Measurements from ENCODE around the gene TCF7L2. TPM values are rescaled to one million over a fixed set of nuclear protein-coding genes. Genes with fewer than 3 reads are reported as not detected.

Gene TCF7L2
- total and polyA plus RNA-seq, 12 donors = 8.7 to 24.7 (median 14.8) TPM

- Histone ChIP-seq H3K9me3 (replicated peaks in 1 of 3) (no peaks in the 10 kb centered on the region), H3K36me3 (replicated peaks in 1 of 2) (no peaks in the 10 kb centered on the region), H3K4me3 (no peak overlapping the region), H3K4me1 (replicated peaks in 1 of 2) (no peaks in the 10 kb centered on the region), H3K27me3 (no peaks in the 10 kb centered on the region), H3K27ac (no peak overlapping the region)
- 37 to 100% (median 79%) methylated on average over 1 of the region's 1 CpG for WGBS, 4 donors
- TF ChIP-seq CTCF (IDR thresholded peaks at IDR 0.05) (no peak), POLR2A (IDR thresholded peaks at IDR 0.05) (no peak)
- intact Hi-C loops (cut with DNase I) = no loop called here
- no peak for DNase-seq
Observed at GRCh38 chr10:112918771-112919170, 31.3 kb upstream of the TCF7L2 start.

- no peaks in the 10 kb centered on the region for H3K9me3 ChIP-seq (replicated peaks in 1 of 3)
- H3K4me3 ChIP-seq = no peak overlapping the region
- H3K36me3 ChIP-seq (replicated peaks in 1 of 2) = no peaks in the 10 kb centered on the region
- DNase-seq = no peak
- TF ChIP-seq POLR2A (IDR thresholded peaks at IDR 0.05) (no peak), CTCF (IDR thresholded peaks at IDR 0.05) (no peak)
- H3K27ac ChIP-seq = no peak overlapping the region
- H3K4me1 ChIP-seq (replicated peaks in 1 of 2) = no peaks in the 10 kb centered on the region
- H3K27me3 ChIP-seq = no peaks in the 10 kb centered on the region
- WGBS, 4 donors = 80 to 92% (median 84%) methylated on average over 7 of the region's 7 CpGs
- intact Hi-C loops (cut with DNase I) = no loop called here
Observed at GRCh38 chr10:112919721-112920120, 30.3 kb upstream of the TCF7L2 start.

GRCh38 chr10:112926906-112927688 lies 22.9 kb upstream of the TCF7L2 start:
- 90 to 96% (median 91%) methylated on average over 4 to 5 of the region's 5 CpGs for WGBS, 4 donors
- Histone ChIP-seq H3K27me3 (no peaks in the 10 kb centered on the region), H3K4me3 (no peak overlapping the region), H3K36me3 (replicated peaks in 1 of 2) (no peaks in the 10 kb centered on the region), H3K27ac (no peak overlapping the region), H3K4me1 (replicated peaks in 1 of 2) (no peaks in the 10 kb centered on the region), H3K9me3 (replicated peaks in 1 of 3) (peaks cover 0 to 7% (median 0%) of the 10 kb centered on the region in 3 donors)
- intact Hi-C loops (cut with DNase I) = no loop called here
- TF ChIP-seq POLR2A (IDR thresholded peaks at IDR 0.05) (no peak), CTCF (IDR thresholded peaks at IDR 0.05) (no peak)
- no peak for DNase-seq

GRCh38 chr10:112927980-112928379 lies 22.1 kb upstream of the TCF7L2 start:
- H3K27ac ChIP-seq = no peak overlapping the region
- no peak for DNase-seq
- H3K27me3 ChIP-seq = no peaks in the 10 kb centered on the region
- 80 to 84% (median 83%) methylated on average over 2 of the region's 2 CpGs for WGBS, 4 donors
- no peak overlapping the region for H3K4me3 ChIP-seq
- H3K36me3 ChIP-seq (replicated peaks in 1 of 2) = no peaks in the 10 kb centered on the region
- intact Hi-C loops (cut with DNase I) = no loop called here
- H3K9me3 ChIP-seq (replicated peaks in 1 of 3) = peaks cover 0 to 7% (median 0%) of the 10 kb centered on the region in 3 donors
- H3K4me1 ChIP-seq (replicated peaks in 1 of 2) = no peaks in the 10 kb centered on the region
- TF ChIP-seq CTCF (IDR thresholded peaks at IDR 0.05) (no peak), POLR2A (IDR thresholded peaks at IDR 0.05) (no peak)

Measured in adrenal gland (tissue), 12 donors.